K562 (cell line): Measurements from ENCODE around the gene IL17REL. TPM values are rescaled to one million over a fixed set of nuclear protein-coding genes. Genes with fewer than 3 reads are reported as not detected.

Experiments used
- ATAC-seq: fragments of 200-7000 bp; cut with Tn5 transposase; 3 replicates; pipeline ENCODE4 v1.9.1; 2020; ENCODE audit warnings: moderate library complexity
- BruUV-seq: library from RNA; stranded (reverse); fragments of 400-500 nt; replicated peaks from 2 replicates; lab custom pipeline; 2021; lab: Mats Ljungman, UMichigan
- CTCF ChIA-PET: fragments of 300-600 bp; formaldehyde crosslinking; extraction: SDS; loops from one replicate; lab custom pipeline; 2021; ENCODE audit warnings: low intra/inter-chr PET ratio; lab: Yijun Ruan, JAX
- POLR2A ChIA-PET: fragments of 300-600, 350-650 bp; sonication (Branson Sonifier 250); formaldehyde crosslinking; extraction: SDS; loops from one replicate; lab custom pipeline; 2021; ENCODE audit warnings: antibody characterized with exemption, inconsistent platforms; lab: Yijun Ruan, JAX
- DNase-seq, 4 experiments: peaks; one replicate each; pipeline versions ENCODE4 v3.0.0 to v3.0.0-alpha.2; 2011 to 2018; ENCODE audit warnings: low spot score in 3 of 4, mixed read lengths in 3 of 4; ENCODE audit errors: extremely low read depth in 1 of 4
- FAIRE-seq: peaks from 2 replicates; lab custom pipeline; 2011; peaks lifted over from hg19 to GRCh38; lab: Jason Lieb, UNC
- H2AFZ ChIP-seq: 2 replicates; pipeline ENCODE4 v1.6.0; 2011; ENCODE audit warnings: low read depth, low read length, control low read depth, inconsistent platforms
- H3K27ac ChIP-seq: fragments of 200-600 bp; 3 replicates; pipeline ENCODE4 v1.8.0; 2011; ENCODE audit warnings: low read depth, mild to moderate bottlenecking, control low read depth, inconsistent platforms, low read length, moderate library complexity, mixed read lengths; ENCODE audit errors: extremely low read depth
- H3K27me3 ChIP-seq, 2 experiments: fragments of 300-600 bp in 1 of 2; 2 replicates in 1 of 2; 3 replicates in 1 of 2; pipeline versions ENCODE4 v1.6.0 to v1.8.0; 2011; ENCODE audit warnings: inconsistent platforms in 2 of 2, low read length in 2 of 2, mild to moderate bottlenecking in 1 of 2, mixed read lengths in 1 of 2, moderate library complexity in 1 of 2; ENCODE audit not compliant: control insufficient read depth in 2 of 2, insufficient read depth in 2 of 2
- H3K36me3 ChIP-seq: fragments of 300-600 bp; 3 replicates; pipeline ENCODE4 v1.8.0; 2011; ENCODE audit warnings: mild to moderate bottlenecking, low read length, inconsistent platforms; ENCODE audit not compliant: control insufficient read depth, insufficient read depth
- H3K4me1 ChIP-seq, 2 experiments: fragments of 200-600 bp in 1 of 2; replicated peaks in 1 of 2; 2 replicates in 1 of 2; 3 replicates in 1 of 2; pipeline versions ENCODE4 v1.5.1 to v1.8.0; 2011; ENCODE audit warnings: inconsistent platforms in 2 of 2, low read length in 2 of 2, mild to moderate bottlenecking in 1 of 2, mixed read lengths in 1 of 2, moderate library complexity in 1 of 2; ENCODE audit not compliant: control insufficient read depth in 2 of 2, insufficient read depth in 2 of 2
- H3K4me2 ChIP-seq: 2 replicates; pipeline ENCODE4 v1.6.1; 2011; ENCODE audit warnings: low read length, control low read depth, inconsistent platforms, mixed read lengths; ENCODE audit not compliant: insufficient read depth
- H3K4me3 ChIP-seq: fragments of 200-600 bp; sonication (generic), shearing (Covaris generic); 2 replicates; pipeline ENCODE4 v1.5.1; 2016; ENCODE audit warnings: control low read depth, inconsistent platforms
- H3K79me2 ChIP-seq: fragments of 200-600 bp; 3 replicates; pipeline ENCODE4 v1.8.0; 2011; ENCODE audit warnings: low read length, inconsistent platforms; ENCODE audit not compliant: control insufficient read depth, insufficient read depth
- H3K9ac ChIP-seq, 2 experiments: 2 replicates each; pipeline versions ENCODE4 v1.6.0 to v1.6.1; 2011; ENCODE audit warnings: low read depth in 2 of 2, low read length in 2 of 2, control low read depth in 1 of 2, inconsistent platforms in 1 of 2, mild to moderate bottlenecking in 1 of 2, mixed read lengths in 1 of 2; ENCODE audit not compliant: insufficient read depth in 1 of 2
- H3K9me1 ChIP-seq: one replicate; pipeline ENCODE4 v1.6.0; 2011; ENCODE audit warnings: inconsistent platforms, mild to moderate bottlenecking, low read length, moderate library complexity; ENCODE audit not compliant: control insufficient read depth, insufficient read depth
- H3K9me3 ChIP-seq: replicated peaks from 2 replicates; pipeline ENCODE4 v1.5.1; 2011; ENCODE audit warnings: low read depth, low read length, inconsistent platforms; ENCODE audit not compliant: control insufficient read depth, insufficient read depth
- H4K20me1 ChIP-seq: replicated peaks from 2 replicates; pipeline ENCODE4 v1.6.1; 2011; ENCODE audit warnings: low read length, inconsistent platforms, mixed read lengths; ENCODE audit not compliant: control insufficient read depth, insufficient read depth
- ATF1 ChIP-seq, 2 experiments: fragments of 450-650 bp in 1 of 2; IDR thresholded peaks; 2 replicates each; pipeline ENCODE4 v1.6.1; 2016; ENCODE audit warnings: missing compliant biosample characterization in 1 of 2, missing genetic modification characterization in 1 of 2
- DIDO1 ChIP-seq: fragments of 450-650 bp; IDR thresholded peaks from 2 replicates; pipeline ENCODE4 v1.6.1; 2016; ENCODE audit warnings: low read depth, missing biosample characterization, missing genetic modification characterization
- ELF1 ChIP-seq: fragments of 200-800 bp; sonication (Bioruptor generic); IDR thresholded peaks from 2 replicates; pipeline ENCODE4 v1.6.1; 2016; ENCODE audit warnings: missing genetic modification characterization, missing compliant biosample characterization
- EZH2 ChIP-seq: IDR thresholded peaks from 2 replicates; pipeline ENCODE4 v1.6.1; 2012; ENCODE audit warnings: low read depth, mild to moderate bottlenecking, inconsistent platforms, low read length, borderline replicate concordance
- PCBP1 ChIP-seq: fragments of 200-400 bp; formaldehyde crosslinking; IDR thresholded peaks from 2 replicates; pipeline ENCODE4 v1.6.1; 2018; ENCODE audit warnings: mild to moderate bottlenecking, low read depth, low read length; ENCODE audit not compliant: poor library complexity, severe bottlenecking
- PHF21A ChIP-seq: fragments of 450-650 bp; IDR thresholded peaks from 2 replicates; pipeline ENCODE4 v1.6.1; 2017; ENCODE audit warnings: low read depth, borderline replicate concordance
- SP1 ChIP-seq: sonication (generic); formaldehyde crosslinking; IDR thresholded peaks from 2 replicates; pipeline ENCODE4 v1.8.1; 2022; ENCODE audit warnings: mild to moderate bottlenecking, missing genetic modification reagents
- UBTF ChIP-seq, 2 experiments: IDR thresholded peaks; 2 replicates each; pipeline ENCODE4 v1.6.1; 2012; ENCODE audit warnings: improper control_type of control experiment in 2 of 2, low read depth in 2 of 2, low read length in 2 of 2, borderline replicate concordance in 1 of 2
- YY1 ChIP-seq, 3 experiments: IDR thresholded peaks; 2 replicates each; pipeline ENCODE4 v1.6.1; 2011; ENCODE audit warnings: low read length in 2 of 3, mild to moderate bottlenecking in 2 of 3, moderate library complexity in 2 of 3, borderline replicate concordance in 1 of 3, control low read depth in 1 of 3, low read depth in 1 of 3; ENCODE audit not compliant: insufficient read depth in 3 of 3, insufficient replicate concordance in 2 of 3, control insufficient read depth in 1 of 3, insufficient read length in 1 of 3; ENCODE audit errors: extremely low read depth in 1 of 3
- ZKSCAN1 ChIP-seq: fragments of 150-350 bp; IDR thresholded peaks from 2 replicates; pipeline ENCODE4 v1.6.1; 2016; ENCODE audit warnings: low read depth, low read length
- ZNF277 ChIP-seq: fragments of 250-450 bp; sonication (Bioruptor Pico); IDR thresholded peaks from 2 replicates; pipeline ENCODE4 v1.8.0; 2022; ENCODE audit warnings: inconsistent platforms, mild to moderate bottlenecking, moderate library complexity, borderline replicate concordance
- ZNF408 ChIP-seq: fragments of 250-450 bp; sonication (Bioruptor Pico); IDR thresholded peaks from 2 replicates; pipeline ENCODE4 v1.4.0; 2020; ENCODE audit warnings: low read depth, mild to moderate bottlenecking, moderate library complexity
- ZNF707 ChIP-seq: fragments of 250-450 bp; sonication (Bioruptor Pico); conservative IDR thresholded peaks from 2 replicates; pipeline ENCODE4 v1.8.0; 2022; ENCODE audit warnings: inconsistent platforms, mild to moderate bottlenecking, moderate library complexity
- ZNF740 ChIP-seq, 3 experiments: fragments of 200-800 bp in 1 of 3; sonication (Bioruptor generic) in 1 of 3; sonication (generic) in 1 of 3; formaldehyde crosslinking in 1 of 3; IDR thresholded peaks; 2 replicates each; pipeline versions ENCODE4 v1.6.1 to v1.8.0; 2016 to 2022; ENCODE audit warnings: mild to moderate bottlenecking in 2 of 3, missing compliant biosample characterization in 2 of 3, missing genetic modification characterization in 2 of 3, missing genetic modification reagents in 1 of 3
- WGBS: fragments of 100-300 bp; shearing (Covaris generic); methylation state at CpG from one replicate; pipeline ENCODE4 v1.1.6; 2016; ENCODE audit warnings: low coverage, mixed read lengths; ENCODE audit not compliant: insufficient coverage; ENCODE audit errors: missing lambda C conversion rate; 5-methylcytosine and 5-hydroxymethylcytosine counted together
- in situ Hi-C: fragments of 300-500 bp; cut with MboI; formaldehyde crosslinking; loops from 4 replicates; pipeline ENCODE4 v1.15.0; 2018; ENCODE audit warnings: inconsistent platforms, mixed read lengths
- intact Hi-C: fragments of 100-400 bp; cut with micrococcal nuclease; formaldehyde crosslinking; loops from 2 replicates; pipeline ENCODE4 v1.14.2; 2022
- polyA plus RNA-seq, 8 experiments: library from polyadenylated mRNA; depleted of rRNA in 4 of 8; stranded (reverse) in 5 of 8; unstranded in 3 of 8; fragments of >200 nt; fragmentation: Nextera tagmentation in 2 of 8; fragmentation: Illumina TruSeq in 1 of 8; extraction: Ambion mirVana in 2 of 8; extraction: Trizol in 1 of 8; gene quantifications; 2 replicates each; pipeline versions ENCODE4 v1.2.1 to v1.2.3, GENCODE V29; 2011 to 2014; ENCODE audit warnings: inconsistent platforms in 1 of 8, missing spikeins in 1 of 8
- total RNA-seq, 7 experiments: library from RNA; depleted of rRNA in 6 of 7; stranded (reverse); fragments of >200 nt in 6 of 7; fragmentation: Illumina TruSeq in 2 of 7; extraction: Trizol in 2 of 7; gene quantifications; 2 replicates each; pipeline versions ENCODE4 v1.2.1 to v1.2.3, GENCODE V29; 2011 to 2021; ENCODE audit warnings: low replicate concordance in 1 of 7

Gene IL17REL
- total and polyA plus RNA-seq, 9 of the 15 experiments (the other 6 are each of a cell fraction or from before 2014, with no cell fraction given) = 0.05 to 0.42 (median 0.11) TPM; not detected in 4

- H3K27me3 ChIP-seq = no peaks in the 10 kb centered on the region
- peaks cover 43% of the 10 kb centered on the region for H3K79me2 ChIP-seq
- BruUV-seq = no TSS peak
- DNase-seq (no peak), FAIRE-seq (no peak), ATAC-seq (no peak; the same call in 2 of the 3 replicates)
- H3K4me3 ChIP-seq = peak overlapping the region; percentile 76
- in situ Hi-C loops = no loop called here
- H3K9me1 ChIP-seq = no peaks in the 10 kb centered on the region
- H2AFZ ChIP-seq = no peak overlapping the region
- no peaks in the 10 kb centered on the region for H3K9me3 ChIP-seq
- CTCF ChIA-PET = no interaction called here
- peak overlapping the region; percentile 84 for H3K27ac ChIP-seq
- H3K4me1 ChIP-seq = peaks cover 32 to 89% of the 10 kb centered on the region in 2 experiments
- H4K20me1 ChIP-seq = peaks cover 15% of the 10 kb centered on the region
- H3K4me2 ChIP-seq = peak overlapping the region; percentile 73
- peaks cover 34% of the 10 kb centered on the region; the same call in 1 of the 3 replicates for H3K36me3 ChIP-seq
- H3K9ac ChIP-seq = peak overlapping the region; percentile 60 to 91; a peak in 3 of 4 replicates
- WGBS = 53% methylated on average over 17 of the region's 63 CpGs
- POLR2A ChIA-PET = interaction anchor here (0.7 to 1.2 kb wide), 2 partner anchors 14 to 27 kb away, joined by 3 read pairs; no protein-coding TSS in a partner anchor
- intact Hi-C loops = no loop called here
- no peak for TF ChIP-seq YY1 (IDR thresholded peaks at IDR 0.05; ENCODE audit: borderline replicate concordance in 1 of 3, control insufficient read depth in 1 of 3, extremely low read depth in 1 of 3, insufficient read depth in 3 of 3, insufficient read length in 1 of 3, insufficient replicate concordance in 2 of 3, low read depth in 1 of 3, low read length in 2 of 3)
- no peak for TF ChIP-seq DIDO1 (tag)
- peak; percentile 38; the same call in 1 of the 2 replicates for TF ChIP-seq SP1 (CRISPR knock-in tag)
- TF ChIP-seq PHF21A = no peak
- TF ChIP-seq ZNF707 (CRISPR knock-in tag) = no peak
- TF ChIP-seq EZH2 = no peak
- no peak for TF ChIP-seq ZKSCAN1
- TF ChIP-seq ZNF740 (CRISPR knock-in tag; IDR thresholded peaks at IDR 0.05) = no peak
- no peak for TF ChIP-seq ZNF740 (tag; IDR thresholded peaks at IDR 0.05)
- no peak for TF ChIP-seq ZNF408
- TF ChIP-seq ELF1 (tag) = 0 out of 2 replicates have a peak, but pooled peaks have one; percentile 41
- TF ChIP-seq ATF1 (CRISPR knock-in tag; IDR thresholded peaks at IDR 0.05) = no peak
- TF ChIP-seq ATF1 (tag; IDR thresholded peaks at IDR 0.05) = 0 out of 2 replicates have a peak, but pooled peaks have one; percentile 9
- TF ChIP-seq PCBP1 = peak; percentile 10
- no peak for TF ChIP-seq ZNF277 (CRISPR knock-in tag)
- no peak for TF ChIP-seq UBTF (IDR thresholded peaks at IDR 0.05; ENCODE audit: borderline replicate concordance in 1 of 2, low read depth in 2 of 2, low read length in 2 of 2)
These were observed 49.6 kb downstream of the IL17REL start for GRCh38 chr22:49962751-49963646.
